Activated B cell treated with CpG ODN at 0.5 μM for 24 hours (primary cell): Measurements from ENCODE around the gene CHID1. TPM values are rescaled to one million over a fixed set of nuclear protein-coding genes. Genes with fewer than 3 reads are reported as not detected.
A peak's percentile ranks its signal among the peaks of the same experiment; 100 is the strongest.

Experiments used
- ATAC-seq: fragments of 200-7000 bp; cut with Tn5 transposase; one replicate; pipeline ENCODE4 v1.10.0; 2021; ENCODE audit warnings: low read depth, mild to moderate bottlenecking, moderate library complexity
- CTCF ChIA-PET: fragments of 350-600 bp; sonication (Branson Sonifier 250); formaldehyde crosslinking; loops from one replicate; lab custom pipeline; 2021; ENCODE audit warnings: antibody characterized with exemption; lab: Charles Lee
- POLR2A ChIA-PET: fragments of 350-600 bp; sonication (Branson Sonifier 250); formaldehyde crosslinking; loops from one replicate; lab custom pipeline; 2021; ENCODE audit warnings: antibody characterized with exemption; lab: Charles Lee
- DNase-seq: peaks from one replicate; pipeline ENCODE4 v3.0.0; 2022
- H3K27ac Mint-ChIP-seq: one replicate; pipeline ENCODE4 v1.8.0; 2020; ENCODE audit warnings: mixed read lengths
- H3K27me3 Mint-ChIP-seq: one replicate; pipeline ENCODE4 v1.8.0; 2021; ENCODE audit warnings: mixed read lengths
- H3K36me3 Mint-ChIP-seq: one replicate; pipeline ENCODE4 v1.8.0; 2021; ENCODE audit warnings: low read depth, mixed read lengths
- H3K4me1 Mint-ChIP-seq: one replicate; pipeline ENCODE4 v1.8.0; 2021; ENCODE audit warnings: mixed read lengths
- H3K4me3 Mint-ChIP-seq: one replicate; pipeline ENCODE4 v1.8.0; 2020; ENCODE audit warnings: mild to moderate bottlenecking, mixed read lengths
- H3K9me3 Mint-ChIP-seq: one replicate; pipeline ENCODE4 v1.8.0; 2020; ENCODE audit warnings: mixed read lengths
- intact Hi-C: fragments of 100-400 bp; cut with micrococcal nuclease; formaldehyde crosslinking; loops from one replicate; pipeline ENCODE4 v1.15.1; 2024
- total RNA-seq: library from RNA; stranded (reverse); gene quantifications from 2 replicates; pipeline ENCODE4 v1.2.3, GENCODE V29; 2022
- TF ChIP-seq, protein P1 (sequence below): fragments of 200-600 bp; IDR thresholded peaks from one replicate; pipeline ENCODE4 v1.8.0; 2022; ENCODE audit warnings: antibody characterized with exemption, mild to moderate bottlenecking

Gene CHID1
- total RNA-seq, 1 donor from 2014 or later: 45.7 TPM

DNA sequence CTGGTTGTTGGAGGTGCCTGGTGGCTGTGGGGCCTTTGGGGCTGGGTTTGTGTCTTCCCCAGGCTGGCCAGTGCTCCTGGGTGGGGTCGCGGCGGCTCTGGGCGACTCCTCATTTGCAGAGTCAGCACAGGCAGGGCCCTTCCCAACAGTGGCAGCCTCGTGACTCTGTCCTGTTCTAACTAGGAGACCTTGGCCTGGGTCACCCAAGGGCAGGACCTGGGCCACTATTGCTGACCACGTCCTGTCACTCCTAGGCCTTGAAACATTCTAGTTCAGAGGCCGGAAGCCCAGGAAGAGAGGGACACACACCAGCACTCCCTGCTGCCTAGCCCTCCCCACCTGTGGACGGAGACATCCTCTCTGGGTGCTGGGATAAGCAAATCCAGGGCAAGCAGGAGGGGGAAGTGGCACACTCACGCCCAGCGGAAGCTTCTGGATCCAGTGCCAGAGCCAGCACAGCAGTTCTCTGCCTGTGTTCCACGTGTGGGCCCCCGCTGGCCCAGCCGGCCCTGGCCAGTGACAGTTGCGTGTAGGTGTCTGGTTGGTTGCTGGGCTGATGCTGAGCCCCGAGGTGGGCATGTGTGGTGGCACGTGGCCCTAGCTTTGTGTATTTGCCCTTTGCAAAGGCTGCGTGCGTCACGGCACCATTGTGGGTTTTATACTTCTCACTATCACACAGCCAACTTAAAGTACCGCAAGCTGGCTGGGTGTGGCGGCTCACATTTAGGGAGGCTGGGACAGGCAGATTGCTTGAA lies 4.3 kb upstream of the CHID1 start:
- no peaks in the 10 kb centered on the region for H3K9me3 Mint-ChIP-seq
- no peak overlapping the region for H3K27ac Mint-ChIP-seq
- no peak for DNase-seq
- no peaks in the 10 kb centered on the region for H3K27me3 Mint-ChIP-seq
- no peak overlapping the region for H3K4me3 Mint-ChIP-seq
- CTCF ChIA-PET: no interaction called here
- peaks cover 8% of the 10 kb centered on the region for H3K4me1 Mint-ChIP-seq
- no peaks in the 10 kb centered on the region for H3K36me3 Mint-ChIP-seq
- POLR2A ChIA-PET: interaction anchor here (0.6 kb wide), 2 partner anchors 9 to 475 kb away, joined by 3 to 5 read pairs; partner anchors contain the start of gene BRSK2
- intact Hi-C loops: loop anchor here (5.0 to 10.0 kb wide), 2 partner anchors 380 to 657 kb away; partner anchors contain the start of genes DUSP8, HRAS and LRRC56
- no peak for ATAC-seq
- TF ChIP-seq, protein P1, sequence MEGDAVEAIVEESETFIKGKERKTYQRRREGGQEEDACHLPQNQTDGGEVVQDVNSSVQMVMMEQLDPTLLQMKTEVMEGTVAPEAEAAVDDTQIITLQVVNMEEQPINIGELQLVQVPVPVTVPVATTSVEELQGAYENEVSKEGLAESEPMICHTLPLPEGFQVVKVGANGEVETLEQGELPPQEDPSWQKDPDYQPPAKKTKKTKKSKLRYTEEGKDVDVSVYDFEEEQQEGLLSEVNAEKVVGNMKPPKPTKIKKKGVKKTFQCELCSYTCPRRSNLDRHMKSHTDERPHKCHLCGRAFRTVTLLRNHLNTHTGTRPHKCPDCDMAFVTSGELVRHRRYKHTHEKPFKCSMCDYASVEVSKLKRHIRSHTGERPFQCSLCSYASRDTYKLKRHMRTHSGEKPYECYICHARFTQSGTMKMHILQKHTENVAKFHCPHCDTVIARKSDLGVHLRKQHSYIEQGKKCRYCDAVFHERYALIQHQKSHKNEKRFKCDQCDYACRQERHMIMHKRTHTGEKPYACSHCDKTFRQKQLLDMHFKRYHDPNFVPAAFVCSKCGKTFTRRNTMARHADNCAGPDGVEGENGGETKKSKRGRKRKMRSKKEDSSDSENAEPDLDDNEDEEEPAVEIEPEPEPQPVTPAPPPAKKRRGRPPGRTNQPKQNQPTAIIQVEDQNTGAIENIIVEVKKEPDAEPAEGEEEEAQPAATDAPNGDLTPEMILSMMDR: no peak

DNA sequence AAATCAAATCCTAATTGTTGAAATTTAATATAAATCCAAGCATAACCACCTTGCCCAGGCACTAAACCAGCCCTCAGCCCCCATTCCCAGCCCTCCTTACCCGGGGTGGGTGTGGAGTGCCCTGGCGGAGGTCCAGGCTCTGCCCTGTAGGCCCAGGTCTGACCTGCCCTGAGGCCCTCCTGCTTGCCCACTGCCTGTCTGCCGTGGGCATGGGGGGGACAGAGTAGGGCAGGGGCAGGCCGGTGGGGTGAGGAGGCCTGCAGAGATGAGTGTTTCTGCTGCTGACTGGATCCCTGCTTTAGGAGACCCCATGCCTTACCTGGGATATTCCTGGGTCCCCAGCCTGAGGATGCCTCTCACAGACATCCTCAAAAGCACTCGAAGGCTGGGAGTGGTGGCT lies 3.6 kb upstream of the CHID1 start:
- CTCF ChIA-PET: no interaction called here
- H3K36me3 Mint-ChIP-seq: no peaks in the 10 kb centered on the region
- no peak overlapping the region for H3K27ac Mint-ChIP-seq
- DNase-seq (no peak), ATAC-seq (no peak)
- POLR2A ChIA-PET: no interaction called here
- no peaks in the 10 kb centered on the region for H3K27me3 Mint-ChIP-seq
- H3K9me3 Mint-ChIP-seq: no peaks in the 10 kb centered on the region
- H3K4me3 Mint-ChIP-seq: no peak overlapping the region
- intact Hi-C loops: loop anchor here (5.0 to 10.0 kb wide), 2 partner anchors 379 to 658 kb away; partner anchors contain the start of genes DUSP8, HRAS and LRRC56
- H3K4me1 Mint-ChIP-seq: peaks cover 15% of the 10 kb centered on the region
- TF ChIP-seq, protein P1: no peak

DNA sequence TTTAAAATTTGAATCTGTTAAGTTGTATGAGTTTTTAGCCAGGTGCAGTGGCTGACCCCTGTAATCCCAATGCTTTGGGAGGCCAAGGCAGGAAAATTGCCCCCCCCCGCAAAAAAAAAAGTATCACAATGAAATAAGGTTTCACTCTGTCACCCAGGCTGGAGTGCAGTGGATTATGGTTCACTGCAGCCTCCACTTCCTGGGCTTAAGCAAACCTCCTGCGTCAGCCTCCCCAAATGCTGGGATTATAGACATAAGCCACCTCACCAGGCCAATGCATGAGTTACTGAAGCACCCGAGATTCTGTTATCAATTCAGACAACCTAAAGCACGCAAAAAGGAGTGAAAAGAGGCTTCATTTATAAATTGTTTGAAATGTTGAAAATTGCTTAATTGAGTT lies 2.4 kb upstream of the CHID1 start:
- no peak overlapping the region for H3K4me3 Mint-ChIP-seq
- H3K9me3 Mint-ChIP-seq: no peaks in the 10 kb centered on the region
- TF ChIP-seq, protein P1: no peak
- ChIA-PET CTCF (no interaction called here), POLR2A (no interaction called here)
- H3K27ac Mint-ChIP-seq: no peak overlapping the region
- DNase-seq (no peak), ATAC-seq (no peak)
- H3K4me1 Mint-ChIP-seq: peaks cover 22% of the 10 kb centered on the region
- intact Hi-C loops: loop anchor here (5.0 to 10.0 kb wide), 2 partner anchors 378 to 659 kb away; partner anchors contain the start of genes DUSP8, HRAS and LRRC56
- no peaks in the 10 kb centered on the region for H3K27me3 Mint-ChIP-seq
- H3K36me3 Mint-ChIP-seq: no peaks in the 10 kb centered on the region

DNA sequence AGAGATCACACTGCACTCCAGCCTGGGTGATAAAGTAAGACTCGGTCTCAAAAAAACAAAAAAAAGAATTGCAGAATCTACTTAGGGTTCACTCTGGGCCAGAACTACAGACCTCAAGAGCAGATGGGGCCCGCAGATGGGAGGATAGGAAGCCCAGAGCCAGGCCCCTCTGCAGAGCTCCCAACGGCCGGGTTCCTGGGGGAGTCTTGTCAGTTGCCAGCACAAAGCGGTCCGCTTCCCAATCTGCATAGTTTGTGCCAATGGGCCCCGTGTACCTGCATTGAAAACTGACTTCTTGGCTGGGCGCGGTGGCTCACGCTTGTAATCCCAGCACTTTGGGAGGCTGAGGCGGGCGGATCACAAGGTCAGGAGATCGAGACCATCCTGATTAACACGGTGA lies 1.7 kb upstream of the CHID1 start:
- Mint-ChIP-seq H3K9me3 (no peaks in the 10 kb centered on the region), H3K36me3 (no peaks in the 10 kb centered on the region), H3K4me1 (peaks cover 29% of the 10 kb centered on the region), H3K4me3 (no peak overlapping the region), H3K27me3 (no peaks in the 10 kb centered on the region), H3K27ac (no peak overlapping the region)
- DNase-seq: no peak
- TF ChIP-seq, protein P1: no peak
- ATAC-seq: no peak
- intact Hi-C loops: loop anchor here (5.0 to 10.0 kb wide), 2 partner anchors 377 to 660 kb away; partner anchors contain the start of genes DUSP8, HRAS and LRRC56
- POLR2A ChIA-PET: interaction anchor here (2.7 kb wide), 1 partner anchor 13 kb away, joined by 12 read pairs; the partner anchor contains the start of gene AP2A2
- CTCF ChIA-PET: interaction anchor here (2.3 kb wide), 1 partner anchor 13 kb away, joined by 6 read pairs; the partner anchor contains the start of gene AP2A2

DNA sequence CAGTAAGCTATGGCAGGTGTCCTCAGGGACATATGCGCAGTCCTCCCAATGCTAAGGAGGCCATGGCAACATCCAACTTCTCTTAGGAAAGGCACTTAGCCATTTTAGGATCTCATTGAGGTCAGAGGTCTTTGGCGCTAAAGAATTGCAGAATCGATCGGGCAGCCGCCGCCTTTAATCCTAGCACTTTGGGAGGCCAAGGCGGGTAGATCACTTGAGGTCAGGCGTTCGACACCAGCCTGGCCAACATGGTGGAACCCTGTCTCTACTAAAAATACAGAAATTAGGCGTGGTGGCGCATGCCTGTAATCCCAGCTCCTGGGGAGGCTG lies 1.2 kb upstream of the CHID1 start:
- no peak for ATAC-seq
- intact Hi-C loops: loop anchor here (1.0 to 10.0 kb wide), 5 partner anchors 13 to 660 kb away; partner anchors contain the start of genes AP2A2, DUSP8, HRAS and LRRC56
- ChIA-PET POLR2A (interaction anchor here (2.7 kb wide), 1 partner anchor 14 kb away, joined by 12 read pairs; the partner anchor contains the start of gene AP2A2), CTCF (interaction anchor here (2.3 kb wide), 1 partner anchor 13 kb away, joined by 6 read pairs; the partner anchor contains the start of gene AP2A2)
- TF ChIP-seq, protein P1: no peak
- H3K36me3 Mint-ChIP-seq: no peaks in the 10 kb centered on the region
- no peak for DNase-seq
- H3K9me3 Mint-ChIP-seq: no peaks in the 10 kb centered on the region
- H3K4me3 Mint-ChIP-seq: peak overlapping the region; percentile 83
- H3K27ac Mint-ChIP-seq: peak overlapping the region; percentile 72
- H3K27me3 Mint-ChIP-seq: no peaks in the 10 kb centered on the region
- peaks cover 29% of the 10 kb centered on the region for H3K4me1 Mint-ChIP-seq
